B cell (primary cell): ENCODE results near the gene RAB3IL1. TPM values are rescaled to one million over a fixed set of nuclear protein-coding genes. Genes with fewer than 3 reads are reported as not detected.

Source experiments
- ATAC-seq: fragments of 200-7000 bp; cut with Tn5 transposase; one replicate; pipeline ENCODE4 v1.10.0; 2021; ENCODE audit warnings: low read depth, mild to moderate bottlenecking, moderate number of reproducible peaks, moderate library complexity
- CTCF ChIA-PET: fragments of 350-600 bp; sonication (Branson Sonifier 250); formaldehyde crosslinking; loops from one replicate; lab custom pipeline; 2021; ENCODE audit warnings: antibody characterized with exemption, inconsistent platforms; lab: Charles Lee
- POLR2A ChIA-PET: fragments of 350-600 bp; sonication (Branson Sonifier 250); formaldehyde crosslinking; loops from one replicate; lab custom pipeline; 2021; ENCODE audit warnings: antibody characterized with exemption; lab: Charles Lee
- DNase-seq: peaks from one replicate; pipeline ENCODE4 v3.0.0; 2013
- H2AFZ ChIP-seq: 2 replicates; pipeline ENCODE4 v1.6.1; 2012; ENCODE audit warnings: mild to moderate bottlenecking, low read depth, low read length; ENCODE audit not compliant: insufficient read depth, poor library complexity, severe bottlenecking
- H3K27ac ChIP-seq, 2 donors: 1 replicate in 1 of 2; 2 replicates in 1 of 2; pipeline ENCODE4 v1.5.1; 2012 to 2013; ENCODE audit warnings: low read length in 2 of 2, mild to moderate bottlenecking in 2 of 2, moderate library complexity in 1 of 2
- H3K27me3 ChIP-seq, 4 experiments: fragments of 200-600 bp in 1 of 4; sonication (generic) in 1 of 4; replicated peaks in 1 of 4; 1 replicate in 2 of 4; 2 replicates in 2 of 4; pipeline versions ENCODE4 v1.6.1 to v1.7.0; 2013 to 2016; ENCODE audit warnings: low read length in 3 of 4, mild to moderate bottlenecking in 2 of 4, mixed read lengths in 1 of 4, moderate library complexity in 1 of 4; ENCODE audit not compliant: insufficient read depth in 4 of 4, control insufficient read depth in 3 of 4; ENCODE audit errors: control extremely low read depth in 1 of 4
- H3K36me3 ChIP-seq, 2 experiments: replicated peaks in 1 of 2; 1 replicate in 1 of 2; 2 replicates in 1 of 2; pipeline versions ENCODE4 v1.6.1 to v1.7.1; 2013; ENCODE audit warnings: low read length in 1 of 2; ENCODE audit not compliant: insufficient read depth in 2 of 2, control insufficient read depth in 1 of 2; ENCODE audit errors: control extremely low read depth in 1 of 2, extremely low read depth in 1 of 2
- H3K4me1 ChIP-seq, 2 donors: fragments of 200-600 bp in 1 of 2; sonication (generic) in 1 of 2; 1 replicate in 1 of 2; 2 replicates in 1 of 2; pipeline versions ENCODE4 v1.5.1 to v1.6.1; 2013 to 2017; ENCODE audit warnings: low read length in 2 of 2; ENCODE audit not compliant: control insufficient read depth in 2 of 2, insufficient read depth in 2 of 2
- H3K4me2 ChIP-seq: replicated peaks from 2 replicates; pipeline ENCODE3; 2012; ENCODE audit warnings: mild to moderate bottlenecking, low read depth, low read length; ENCODE audit not compliant: poor library complexity, severe bottlenecking
- H3K4me3 ChIP-seq, 5 experiments: fragments of 200-600 bp in 1 of 5; sonication (generic) in 1 of 5; 1 replicate in 3 of 5; 2 replicates in 2 of 5; pipeline versions ENCODE4 v1.5.1 to v1.7.0; 2011 to 2016; ENCODE audit warnings: low read length in 4 of 5, mild to moderate bottlenecking in 4 of 5, low read depth in 2 of 5, control low read depth in 1 of 5, moderate library complexity in 1 of 5; ENCODE audit not compliant: insufficient read depth in 1 of 5; ENCODE audit errors: control extremely low read depth in 1 of 5, extremely low read depth in 1 of 5
- H3K79me2 ChIP-seq: fragments of 200-600 bp; sonication (generic); one replicate; pipeline ENCODE4 v1.6.0; 2016; ENCODE audit warnings: low read length; ENCODE audit not compliant: control insufficient read depth, insufficient read depth
- H3K9ac ChIP-seq: fragments of 200-600 bp; sonication (generic); 2 replicates; pipeline ENCODE4 v1.6.1; 2017; ENCODE audit warnings: mild to moderate bottlenecking, low read length, moderate library complexity
- H3K9me3 ChIP-seq, 3 donors: one replicate each; pipeline versions ENCODE4 v1.6.1 to v1.7.1; 2013; ENCODE audit warnings: low read length in 2 of 3; ENCODE audit not compliant: control insufficient read depth in 2 of 3, insufficient read depth in 1 of 3; ENCODE audit errors: control extremely low read depth in 1 of 3
- H4K20me1 ChIP-seq: 2 replicates; pipeline ENCODE4 v1.6.0; 2012; ENCODE audit warnings: mild to moderate bottlenecking, low read length; ENCODE audit not compliant: insufficient read depth, control insufficient read depth, poor library complexity, severe bottlenecking
- H3K27ac Mint-ChIP-seq: one replicate; pipeline ENCODE4 v1.8.0; 2021; ENCODE audit warnings: mixed read lengths
- H3K27me3 Mint-ChIP-seq: one replicate; pipeline ENCODE4 v1.8.0; 2021; ENCODE audit warnings: mixed read lengths
- H3K4me1 Mint-ChIP-seq: one replicate; pipeline ENCODE4 v1.8.0; 2021; ENCODE audit warnings: mixed read lengths
- H3K4me3 Mint-ChIP-seq: one replicate; pipeline ENCODE4 v1.8.0; 2021; ENCODE audit warnings: mixed read lengths
- H3K9me3 Mint-ChIP-seq: one replicate; pipeline ENCODE4 v1.8.0; 2022; ENCODE audit warnings: mixed read lengths; ENCODE audit not compliant: insufficient read depth
- EZH2 ChIP-seq: IDR thresholded peaks from 2 replicates; pipeline ENCODE4 v1.6.1; 2012; ENCODE audit warnings: borderline replicate concordance, low read depth, mild to moderate bottlenecking, moderate library complexity, low read length; ENCODE audit not compliant: insufficient read depth, poor library complexity, severe bottlenecking
- WGBS: methylation state at CpG from one replicate; pipeline ENCODE4 v1.1.5; 2013; ENCODE audit warnings: missing lambda C conversion rate; ENCODE audit not compliant: insufficient coverage; 5-methylcytosine and 5-hydroxymethylcytosine counted together
- intact Hi-C: fragments of 100-400 bp; cut with micrococcal nuclease; formaldehyde crosslinking; loops from one replicate; pipeline ENCODE4 v1.10.0; 2022
- polyA plus RNA-seq: library from polyadenylated mRNA; depleted of rRNA; stranded (reverse); fragments of >200 nt; gene quantifications from 2 replicates; pipeline ENCODE4 v1.2.3, GENCODE V29; 2012
- total RNA-seq, 2 donors: library from RNA; stranded (reverse); fragments of 120-200 nt in 1 of 2; gene quantifications; 1 replicate in 1 of 2; 2 replicates in 1 of 2; pipeline versions ENCODE4 v1.2.3 to v1.2.4, GENCODE V29; 2013 to 2022
- TF ChIP-seq, protein P1 (sequence below): fragments of 200-600 bp; IDR thresholded peaks from one replicate; pipeline ENCODE4 v1.8.0; 2022; ENCODE audit warnings: antibody characterized with exemption, mild to moderate bottlenecking

Gene RAB3IL1
- total and polyA plus RNA-seq, 2 donors (not counting 1 experiment from before 2014, with no cell fraction given) = 0.27 TPM; not detected in 1

DNA sequence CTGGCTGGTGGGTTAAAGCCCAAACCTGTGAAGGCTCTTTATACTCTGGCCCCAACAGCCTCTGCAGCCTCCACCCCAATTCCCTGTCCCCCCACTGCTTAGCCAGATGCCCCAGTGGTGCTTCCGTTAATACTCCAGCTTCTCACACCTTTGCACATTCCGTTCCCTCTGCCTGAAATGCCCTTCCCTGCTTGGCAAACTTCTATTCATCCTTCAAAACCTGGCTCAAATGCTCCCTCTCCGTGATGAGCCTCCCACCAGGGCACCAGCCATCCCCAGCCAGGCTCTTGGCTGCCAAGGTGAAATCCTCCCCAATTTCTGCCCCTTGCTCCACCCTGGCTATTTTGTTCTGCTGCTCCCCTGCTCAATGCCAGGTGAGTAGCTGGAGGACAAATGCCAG, 13.5 kb downstream of the RAB3IL1 start:
- Histone ChIP-seq H2AFZ (peak overlapping the region; percentile 25), H3K4me3 (no peak overlapping the region), H3K27me3 (peaks cover 0 to 3% (median 2%) of the 10 kb centered on the region in 4 experiments), H3K36me3 (no peaks in the 10 kb centered on the region), H3K27ac (no peak overlapping the region), H3K4me1 (peaks cover 7 to 21% of the 10 kb centered on the region in 2 donors), H3K4me2 (peak overlapping the region; percentile 4), H3K9ac (no peak overlapping the region), H3K9me3 (peaks cover 0 to 6% (median 0%) of the 10 kb centered on the region in 3 donors), H4K20me1 (no peaks in the 10 kb centered on the region), H3K79me2 (no peaks in the 10 kb centered on the region)
- H3K27ac Mint-ChIP-seq = no peak overlapping the region
- ChIA-PET POLR2A (interaction anchor here (0.5 kb wide), 1 partner anchor 24 kb away, joined by 3 read pairs; no protein-coding TSS in a partner anchor), CTCF (interaction anchor here (0.7 to 12.0 kb wide), 3 partner anchors 44 to 180 kb away, joined by 3 to 424 read pairs (median 6); no protein-coding TSS in a partner anchor)
- H3K4me1 Mint-ChIP-seq = peaks cover 6% of the 10 kb centered on the region
- H3K27me3 Mint-ChIP-seq = peaks cover 4% of the 10 kb centered on the region
- no peak overlapping the region for H3K4me3 Mint-ChIP-seq
- DNase-seq (no peak), ATAC-seq (no peak)
- no peak for TF ChIP-seq EZH2
- TF ChIP-seq, protein P1, sequence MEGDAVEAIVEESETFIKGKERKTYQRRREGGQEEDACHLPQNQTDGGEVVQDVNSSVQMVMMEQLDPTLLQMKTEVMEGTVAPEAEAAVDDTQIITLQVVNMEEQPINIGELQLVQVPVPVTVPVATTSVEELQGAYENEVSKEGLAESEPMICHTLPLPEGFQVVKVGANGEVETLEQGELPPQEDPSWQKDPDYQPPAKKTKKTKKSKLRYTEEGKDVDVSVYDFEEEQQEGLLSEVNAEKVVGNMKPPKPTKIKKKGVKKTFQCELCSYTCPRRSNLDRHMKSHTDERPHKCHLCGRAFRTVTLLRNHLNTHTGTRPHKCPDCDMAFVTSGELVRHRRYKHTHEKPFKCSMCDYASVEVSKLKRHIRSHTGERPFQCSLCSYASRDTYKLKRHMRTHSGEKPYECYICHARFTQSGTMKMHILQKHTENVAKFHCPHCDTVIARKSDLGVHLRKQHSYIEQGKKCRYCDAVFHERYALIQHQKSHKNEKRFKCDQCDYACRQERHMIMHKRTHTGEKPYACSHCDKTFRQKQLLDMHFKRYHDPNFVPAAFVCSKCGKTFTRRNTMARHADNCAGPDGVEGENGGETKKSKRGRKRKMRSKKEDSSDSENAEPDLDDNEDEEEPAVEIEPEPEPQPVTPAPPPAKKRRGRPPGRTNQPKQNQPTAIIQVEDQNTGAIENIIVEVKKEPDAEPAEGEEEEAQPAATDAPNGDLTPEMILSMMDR = no peak
- H3K9me3 Mint-ChIP-seq = no peaks in the 10 kb centered on the region
- 97% methylated on average over 3 of the region's 3 CpGs for WGBS
- intact Hi-C loops = no loop called here

- DNase-seq (no peak), ATAC-seq (no peak)
- Mint-ChIP-seq H3K9me3 (no peaks in the 10 kb centered on the region), H3K27ac (no peak overlapping the region), H3K4me3 (no peak overlapping the region), H3K4me1 (peaks cover 19% of the 10 kb centered on the region), H3K27me3 (peaks cover 4% of the 10 kb centered on the region)
- Histone ChIP-seq H3K79me2 (no peaks in the 10 kb centered on the region), H3K4me3 (no peak overlapping the region), H3K9ac (no peak overlapping the region), H3K36me3 (no peaks in the 10 kb centered on the region), H3K27me3 (peaks cover 0 to 3% (median 2%) of the 10 kb centered on the region in 4 experiments), H4K20me1 (no peaks in the 10 kb centered on the region), H3K4me1 (peaks cover 21 to 36% of the 10 kb centered on the region in 2 donors), H3K4me2 (no peak overlapping the region), H3K9me3 (peaks cover 0 to 6% (median 0%) of the 10 kb centered on the region in 3 donors), H2AFZ (no peak overlapping the region), H3K27ac (no peak overlapping the region)
- CTCF ChIA-PET = interaction anchor here (1.3 to 12.0 kb wide), 5 partner anchors 22 to 203 kb away, joined by 3 to 424 read pairs (median 165); partner anchors contain the start of gene BEST1
- POLR2A ChIA-PET = no interaction called here
- no peak for TF ChIP-seq EZH2
- TF ChIP-seq, protein P1 = no peak
- WGBS = 100% methylated on average over 3 of the region's 11 CpGs
- intact Hi-C loops = no loop called here
These were observed 15.1 kb downstream of the RAB3IL1 start for GRCh38 chr11:61902313-61902712.
